ENCODE results near the gene TUBB1. TPM values are rescaled to one million over a fixed set of nuclear protein-coding genes. Genes with fewer than 3 reads are reported as not detected.
A peak's percentile ranks its signal among the peaks of the same experiment; 100 is the strongest.

TUBB1 gene
- total RNA-seq, 1 donor from 2014 or later, result not detected

- H3K27me3 Mint-ChIP-seq (ENCODE audit: low read depth, unreplicated experiment), result no peaks in the 10 kb centered on the region
- no peak overlapping the region for H3K27ac Mint-ChIP-seq (ENCODE audit: unreplicated experiment)
- H3K9me3 ChIP-seq (ENCODE audit: insufficient read depth, low read depth, low read length), result no peaks in the 10 kb centered on the region
- peaks cover 28% of the 10 kb centered on the region for H4K20me1 ChIP-seq (ENCODE audit: insufficient read depth, low read length)
- TF ChIP-seq, protein P1, sequence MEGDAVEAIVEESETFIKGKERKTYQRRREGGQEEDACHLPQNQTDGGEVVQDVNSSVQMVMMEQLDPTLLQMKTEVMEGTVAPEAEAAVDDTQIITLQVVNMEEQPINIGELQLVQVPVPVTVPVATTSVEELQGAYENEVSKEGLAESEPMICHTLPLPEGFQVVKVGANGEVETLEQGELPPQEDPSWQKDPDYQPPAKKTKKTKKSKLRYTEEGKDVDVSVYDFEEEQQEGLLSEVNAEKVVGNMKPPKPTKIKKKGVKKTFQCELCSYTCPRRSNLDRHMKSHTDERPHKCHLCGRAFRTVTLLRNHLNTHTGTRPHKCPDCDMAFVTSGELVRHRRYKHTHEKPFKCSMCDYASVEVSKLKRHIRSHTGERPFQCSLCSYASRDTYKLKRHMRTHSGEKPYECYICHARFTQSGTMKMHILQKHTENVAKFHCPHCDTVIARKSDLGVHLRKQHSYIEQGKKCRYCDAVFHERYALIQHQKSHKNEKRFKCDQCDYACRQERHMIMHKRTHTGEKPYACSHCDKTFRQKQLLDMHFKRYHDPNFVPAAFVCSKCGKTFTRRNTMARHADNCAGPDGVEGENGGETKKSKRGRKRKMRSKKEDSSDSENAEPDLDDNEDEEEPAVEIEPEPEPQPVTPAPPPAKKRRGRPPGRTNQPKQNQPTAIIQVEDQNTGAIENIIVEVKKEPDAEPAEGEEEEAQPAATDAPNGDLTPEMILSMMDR (IDR thresholded peaks at IDR 0.05; ENCODE audit: insufficient read depth, low read depth, low read length), result no peak
- no peak for TF ChIP-seq EZH2 (IDR thresholded peaks at IDR 0.05; ENCODE audit: insufficient read depth, low read length)
- no peak for FAIRE-seq
- H3K79me2 ChIP-seq (ENCODE audit: insufficient read depth, low read length), result peaks cover 28% of the 10 kb centered on the region
- H3K4me1 Mint-ChIP-seq (ENCODE audit: low read depth, unreplicated experiment), result peaks cover 10% of the 10 kb centered on the region
- peaks cover 21% of the 10 kb centered on the region for H3K4me1 ChIP-seq (ENCODE audit: insufficient read depth, low read length)
- H3K9ac ChIP-seq (ENCODE audit: low read length), result no peak overlapping the region
- no peak overlapping the region for H3K4me3 ChIP-seq (ENCODE audit: insufficient read depth, low read depth, low read length)
- peaks cover 7% of the 10 kb centered on the region for H3K36me3 ChIP-seq (ENCODE audit: insufficient read depth, low read length)
- DNase-seq (ENCODE audit: low read depth), result no peak
- H3K36me3 Mint-ChIP-seq (ENCODE audit: low read depth, unreplicated experiment), result peaks cover 27% of the 10 kb centered on the region
- H3K4me2 ChIP-seq (ENCODE audit: low read length), result no peak overlapping the region
- no peak overlapping the region for H3K4me3 Mint-ChIP-seq (ENCODE audit: unreplicated experiment)
- H2AFZ ChIP-seq (ENCODE audit: low read depth, low read length), result no peak overlapping the region
- H3K9me3 Mint-ChIP-seq (ENCODE audit: unreplicated experiment), result no peaks in the 10 kb centered on the region
- H3K27me3 ChIP-seq (ENCODE audit: insufficient read depth, low read length), result no peaks in the 10 kb centered on the region
- no peak overlapping the region for H3K27ac ChIP-seq (ENCODE audit: low read depth, low read length)
Observed at GRCh38 chr20:59002388-59002787, 16.8 kb upstream of the TUBB1 start.

- FAIRE-seq (no peak), DNase-seq (ENCODE audit: low read depth) (no peak)
- H3K4me2 ChIP-seq (ENCODE audit: low read length), result no peak overlapping the region
- no peak overlapping the region for H2AFZ ChIP-seq (ENCODE audit: low read depth, low read length)
- H3K79me2 ChIP-seq (ENCODE audit: insufficient read depth, low read length), result peaks cover 28% of the 10 kb centered on the region
- H3K36me3 Mint-ChIP-seq (ENCODE audit: low read depth, unreplicated experiment), result peaks cover 23% of the 10 kb centered on the region
- H3K4me3 ChIP-seq (ENCODE audit: insufficient read depth, low read depth, low read length), result no peak overlapping the region
- peaks cover 1% of the 10 kb centered on the region for H3K36me3 ChIP-seq (ENCODE audit: insufficient read depth, low read length)
- no peaks in the 10 kb centered on the region for H3K9me3 Mint-ChIP-seq (ENCODE audit: unreplicated experiment)
- no peak overlapping the region for H3K27ac Mint-ChIP-seq (ENCODE audit: unreplicated experiment)
- H3K27ac ChIP-seq (ENCODE audit: low read depth, low read length), result no peak overlapping the region
- H3K4me3 Mint-ChIP-seq (ENCODE audit: unreplicated experiment), result no peak overlapping the region
- no peaks in the 10 kb centered on the region for H3K27me3 Mint-ChIP-seq (ENCODE audit: low read depth, unreplicated experiment)
- peaks cover 24% of the 10 kb centered on the region for H4K20me1 ChIP-seq (ENCODE audit: insufficient read depth, low read length)
- H3K4me1 Mint-ChIP-seq (ENCODE audit: low read depth, unreplicated experiment), result peaks cover 10% of the 10 kb centered on the region
- no peaks in the 10 kb centered on the region for H3K27me3 ChIP-seq (ENCODE audit: insufficient read depth, low read length)
- no peak overlapping the region for H3K9ac ChIP-seq (ENCODE audit: low read length)
- H3K4me1 ChIP-seq (ENCODE audit: insufficient read depth, low read length), result peaks cover 22% of the 10 kb centered on the region
- H3K9me3 ChIP-seq (ENCODE audit: insufficient read depth, low read depth, low read length), result no peaks in the 10 kb centered on the region
- TF ChIP-seq, protein P1 (IDR thresholded peaks at IDR 0.05; ENCODE audit: insufficient read depth, low read depth, low read length), result no peak
- TF ChIP-seq EZH2 (IDR thresholded peaks at IDR 0.05; ENCODE audit: insufficient read depth, low read length), result no peak
Observed at GRCh38 chr20:59002874-59003399, 16.3 kb upstream of the TUBB1 start.

- Histone ChIP-seq H3K27me3 (ENCODE audit: insufficient read depth, low read length) (no peaks in the 10 kb centered on the region), H3K4me3 (ENCODE audit: insufficient read depth, low read depth, low read length) (no peak overlapping the region), H3K4me1 (ENCODE audit: insufficient read depth, low read length) (peaks cover 22% of the 10 kb centered on the region), H3K27ac (ENCODE audit: low read depth, low read length) (no peak overlapping the region), H3K36me3 (ENCODE audit: insufficient read depth, low read length) (no peaks in the 10 kb centered on the region), H2AFZ (ENCODE audit: low read depth, low read length) (no peak overlapping the region), H3K4me2 (ENCODE audit: low read length) (no peak overlapping the region), H3K79me2 (ENCODE audit: insufficient read depth, low read length) (peaks cover 28% of the 10 kb centered on the region), H3K9ac (ENCODE audit: low read length) (no peak overlapping the region), H3K9me3 (ENCODE audit: insufficient read depth, low read depth, low read length) (no peaks in the 10 kb centered on the region), H4K20me1 (ENCODE audit: insufficient read depth, low read length) (peaks cover 24% of the 10 kb centered on the region)
- DNase-seq (ENCODE audit: low read depth) (no peak), FAIRE-seq (no peak)
- H3K4me3 Mint-ChIP-seq (ENCODE audit: unreplicated experiment), result peak overlapping the region; percentile 42
- no peaks in the 10 kb centered on the region for H3K9me3 Mint-ChIP-seq (ENCODE audit: unreplicated experiment)
- H3K4me1 Mint-ChIP-seq (ENCODE audit: low read depth, unreplicated experiment), result peaks cover 10% of the 10 kb centered on the region
- H3K27ac Mint-ChIP-seq (ENCODE audit: unreplicated experiment), result no peak overlapping the region
- no peaks in the 10 kb centered on the region for H3K27me3 Mint-ChIP-seq (ENCODE audit: low read depth, unreplicated experiment)
- H3K36me3 Mint-ChIP-seq (ENCODE audit: low read depth, unreplicated experiment), result peaks cover 21% of the 10 kb centered on the region
- TF ChIP-seq, protein P1 (IDR thresholded peaks at IDR 0.05; ENCODE audit: insufficient read depth, low read depth, low read length), result no peak
- TF ChIP-seq EZH2 (IDR thresholded peaks at IDR 0.05; ENCODE audit: insufficient read depth, low read length), result no peak
Observed at GRCh38 chr20:59003836-59004492, 15.3 kb upstream of the TUBB1 start.

Measured in astrocyte (in vitro differentiated cells and primary cell).